Astrocyte of the hippocampus (primary cell): ENCODE data around the gene THG1L.
A peak's percentile ranks its signal among the peaks of the same experiment; 100 is the strongest.
"Not testable (repeated sequence)": the region's sequence is repeated elsewhere in the genome, so short reads cannot be mapped to it uniquely, and the experiment has no call there.

Experiments used
- DNase-seq: peaks from one replicate; pipeline ENCODE4 v3.0.0; 2011; ENCODE audit warnings: low read depth, low spot score

Gene THG1L

GRCh38 chr5:157731272-157732129 is at the start of gene THG1L:
THG1L (plus strand) TSS chr5:157731420; CDS start chr5:157731441, 21 bp downstream.
- DNase-seq: peak; percentile 98

- no peak for DNase-seq
Observed at GRCh38 chr5:157682257-157682656, 49.0 kb upstream of the THG1L start.

- not testable (repeated sequence) for DNase-seq
Observed at GRCh38 chr5:157686276-157687197, 44.7 kb upstream of the THG1L start.

- no peak for DNase-seq
Observed at GRCh38 chr5:157687198-157687554, 44.0 kb upstream of the THG1L start.

- DNase-seq: no peak
Observed at GRCh38 chr5:157689942-157690689, 41.1 kb upstream of the THG1L start.

- DNase-seq: no peak
Observed at GRCh38 chr5:157690690-157691433, 40.4 kb upstream of the THG1L start.

GRCh38 chr5:157693816-157694215 is 37.4 kb upstream of the THG1L start:
- DNase-seq: not testable (repeated sequence)

GRCh38 chr5:157696154-157696553 is 35.1 kb upstream of the THG1L start:
- DNase-seq: not testable (repeated sequence)

GRCh38 chr5:157698674-157699073 is 32.5 kb upstream of the THG1L start:
- not testable (repeated sequence) for DNase-seq

GRCh38 chr5:157703736-157704135 is 27.5 kb upstream of the THG1L start:
- DNase-seq: no peak

- no peak for DNase-seq
Observed at GRCh38 chr5:157708866-157709265, 22.4 kb upstream of the THG1L start.

GRCh38 chr5:157709346-157709745 is 21.9 kb upstream of the THG1L start:
- DNase-seq: no peak

GRCh38 chr5:157710431-157710830 is 20.8 kb upstream of the THG1L start:
- DNase-seq: no peak

- peak; percentile 52 for DNase-seq
Observed at GRCh38 chr5:157710882-157711281, 20.3 kb upstream of the THG1L start.

- no peak for DNase-seq
Observed at GRCh38 chr5:157713830-157714595, 17.2 kb upstream of the THG1L start.

GRCh38 chr5:157714596-157714864 is 16.7 kb upstream of the THG1L start:
- no peak for DNase-seq

GRCh38 chr5:157718519-157718918 is 12.7 kb upstream of the THG1L start:
- DNase-seq: peak; percentile 82

- no peak for DNase-seq
Observed at GRCh38 chr5:157719245-157719644, 12.0 kb upstream of the THG1L start.

- DNase-seq: no peak
Observed at GRCh38 chr5:157721159-157721558, 10.1 kb upstream of the THG1L start.

- not testable (repeated sequence) for DNase-seq
Observed at GRCh38 chr5:157722895-157723294, 8.3 kb upstream of the THG1L start.
